Loucy (cell line): Measurements from ENCODE around the gene ERGIC3.

Experiments
- H2AFZ ChIP-seq: fragments of 200-600 bp; sonication (generic); 2 replicates; pipeline ENCODE4 v1.6.0; 2016; ENCODE audit warnings: antibody characterized with exemption, mild to moderate bottlenecking, low read length, moderate library complexity
- H3F3A ChIP-seq: fragments of 200-600 bp; 2 replicates; pipeline ENCODE4 v1.6.0; 2016; ENCODE audit warnings: antibody characterized with exemption, low read depth, mild to moderate bottlenecking
- H3K27me3 ChIP-seq: fragments of 200-600 bp; sonication (generic); 2 replicates; pipeline ENCODE4 v1.6.1; 2014; ENCODE audit warnings: low read length, mild to moderate bottlenecking; ENCODE audit not compliant: insufficient read depth, poor library complexity, severe bottlenecking
- H3K36me3 ChIP-seq: fragments of 200-600 bp; sonication (generic); 2 replicates; pipeline ENCODE4 v1.6.1; 2016; ENCODE audit warnings: low read length; ENCODE audit not compliant: insufficient read depth
- H3K4me1 ChIP-seq: fragments of 200-600 bp; sonication (generic); 2 replicates; pipeline ENCODE4 v1.5.1; 2014; ENCODE audit warnings: low read length, mild to moderate bottlenecking; ENCODE audit not compliant: insufficient read depth, poor library complexity, severe bottlenecking
- H3K4me2 ChIP-seq: fragments of 200-600 bp; sonication (generic); 2 replicates; pipeline ENCODE4 v1.6.0; 2014; ENCODE audit warnings: antibody characterized with exemption, low read length, low read depth, mild to moderate bottlenecking; ENCODE audit not compliant: poor library complexity, severe bottlenecking
- H3K4me3 ChIP-seq: fragments of 200-600 bp; sonication (generic); 2 replicates; pipeline ENCODE4 v1.5.1; 2014; ENCODE audit warnings: low read length, mild to moderate bottlenecking, mixed read lengths; ENCODE audit not compliant: poor library complexity, severe bottlenecking
- H3K79me2 ChIP-seq: fragments of 200-600 bp; sonication (generic); 2 replicates; pipeline ENCODE4 v1.6.1; 2014; ENCODE audit warnings: low read length; ENCODE audit not compliant: insufficient read depth
- H3K9ac ChIP-seq: fragments of 200-600 bp; sonication (generic); 2 replicates; pipeline ENCODE4 v1.6.0; 2014; ENCODE audit warnings: mild to moderate bottlenecking, low read depth, low read length, moderate library complexity; ENCODE audit not compliant: poor library complexity, severe bottlenecking
- H3K9me2 ChIP-seq: fragments of 200-600 bp; sonication (generic); replicated peaks from 2 replicates; pipeline ENCODE4 v1.6.1; 2016; ENCODE audit warnings: low read depth, low read length, mixed read lengths
- H3K9me3 ChIP-seq: fragments of 200-600 bp; sonication (generic); 2 replicates; pipeline ENCODE4 v1.6.1; 2014; ENCODE audit warnings: mild to moderate bottlenecking, antibody characterized with exemption, low read length, low read depth; ENCODE audit not compliant: insufficient read depth
- H4K20me1 ChIP-seq: fragments of 200-600 bp; sonication (generic); 2 replicates; pipeline ENCODE4 v1.6.0; 2014; ENCODE audit warnings: antibody characterized with exemption, low read length, mild to moderate bottlenecking; ENCODE audit not compliant: insufficient read depth, poor library complexity, severe bottlenecking
- CTCF ChIP-seq: fragments of 200-600 bp; sonication (generic); conservative IDR thresholded peaks from 2 replicates; pipeline ENCODE4 v1.5.1; 2014; ENCODE audit warnings: mild to moderate bottlenecking, antibody characterized with exemption, low read length
- EZH2phosphoT487 ChIP-seq: fragments of 200-600 bp; IDR thresholded peaks from 2 replicates; pipeline ENCODE4 v1.6.1; 2018; ENCODE audit warnings: antibody characterized with exemption, mild to moderate bottlenecking, moderate library complexity, borderline replicate concordance

The ERGIC3 gene

GRCh38 chr20:35597186-35597585 is 55.3 kb downstream of the ERGIC3 start:
- Histone ChIP-seq H3K9ac (no peak overlapping the region), H3F3A (no peaks in the 10 kb centered on the region), H3K4me2 (no peak overlapping the region), H3K4me1 (no peaks in the 10 kb centered on the region), H3K4me3 (no peak overlapping the region), H2AFZ (no peak overlapping the region), H3K9me2 (no peaks in the 10 kb centered on the region), H3K36me3 (no peaks in the 10 kb centered on the region), H3K9me3 (no peaks in the 10 kb centered on the region), H4K20me1 (no peaks in the 10 kb centered on the region), H3K79me2 (no peaks in the 10 kb centered on the region), H3K27me3 (no peaks in the 10 kb centered on the region)
- TF ChIP-seq CTCF (no peak), EZH2phosphoT487 (no peak)

GRCh38 chr20:35598476-35598875 is 56.6 kb downstream of the ERGIC3 start:
- H3F3A ChIP-seq, result no peaks in the 10 kb centered on the region
- H3K4me1 ChIP-seq, result no peaks in the 10 kb centered on the region
- TF ChIP-seq EZH2phosphoT487 (no peak), CTCF (no peak)
- no peaks in the 10 kb centered on the region for H3K27me3 ChIP-seq
- no peak overlapping the region for H3K9ac ChIP-seq
- no peaks in the 10 kb centered on the region for H3K9me2 ChIP-seq
- H2AFZ ChIP-seq, result no peak overlapping the region
- H3K4me3 ChIP-seq, result no peak overlapping the region
- no peaks in the 10 kb centered on the region for H3K36me3 ChIP-seq
- no peak overlapping the region for H3K4me2 ChIP-seq
- no peaks in the 10 kb centered on the region for H4K20me1 ChIP-seq
- no peaks in the 10 kb centered on the region for H3K79me2 ChIP-seq
- no peaks in the 10 kb centered on the region for H3K9me3 ChIP-seq

- Histone ChIP-seq H3K9ac (no peak overlapping the region), H2AFZ (no peak overlapping the region), H3K4me3 (no peak overlapping the region), H3K4me1 (no peaks in the 10 kb centered on the region), H3K9me3 (no peaks in the 10 kb centered on the region), H3K9me2 (no peaks in the 10 kb centered on the region), H3K27me3 (no peaks in the 10 kb centered on the region), H3K4me2 (no peak overlapping the region), H3F3A (no peaks in the 10 kb centered on the region), H4K20me1 (no peaks in the 10 kb centered on the region), H3K79me2 (no peaks in the 10 kb centered on the region), H3K36me3 (no peaks in the 10 kb centered on the region)
- TF ChIP-seq CTCF (no peak), EZH2phosphoT487 (no peak)
Observed at GRCh38 chr20:35598899-35599775, 57.3 kb downstream of the ERGIC3 start.
